NCI-H187 treated with DMSO at 0.1 percent for 48 hours (cell line): ENCODE data around the gene DNER.

Experiments
- DNase-seq: peaks from one replicate; lab custom pipeline; 2025; lab: John Stamatoyannopoulos, UW

DNER gene

GRCh38 chr2:229335877-229336346 is 378.4 kb downstream of the DNER start:
- DNase-seq, result no peak

GRCh38 chr2:229335330-229335729 is 379.0 kb downstream of the DNER start:
- no peak for DNase-seq

GRCh38 chr2:229330952-229331351 is 383.4 kb downstream of the DNER start:
- DNase-seq, result no peak

- DNase-seq, result no peak
Measured at GRCh38 chr2:229319558-229319957, 394.8 kb downstream of the DNER start.

- no peak for DNase-seq
Measured at GRCh38 chr2:229314117-229314516, 400.2 kb downstream of the DNER start.

GRCh38 chr2:229313591-229313990 is 400.8 kb downstream of the DNER start:
- DNase-seq, result no peak
